ENCODE results near the gene EARS2. TPM values are rescaled to one million over a fixed set of nuclear protein-coding genes. Genes with fewer than 3 reads are reported as not detected.

EARS2 gene
- total and polyA plus RNA-seq, 2 donors (not counting 1 experiment from before 2014, with no cell fraction given) = 27.3 to 40.3 TPM

DNA sequence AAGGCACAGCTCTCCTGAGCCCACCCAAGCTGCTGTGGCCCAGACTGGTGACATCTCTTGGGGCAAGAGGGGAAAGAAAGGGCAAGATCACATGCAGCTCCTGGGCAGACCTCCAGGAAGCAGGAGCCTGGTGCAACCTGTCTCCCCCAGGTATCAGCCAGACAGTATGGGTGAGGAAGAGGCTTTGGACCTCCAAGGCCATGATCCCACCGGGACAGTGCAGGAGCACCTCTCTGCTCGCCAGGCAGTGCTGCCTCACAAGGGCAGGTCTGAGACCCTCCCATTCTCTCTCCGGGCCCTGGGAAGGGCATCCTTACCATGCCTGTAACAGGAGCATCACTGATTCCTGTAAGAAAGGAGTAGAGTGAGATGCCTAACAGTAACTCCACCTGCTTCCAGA is 78.6 kb downstream of the EARS2 start:
- Histone ChIP-seq H3K27me3 (ENCODE audit: control insufficient read depth, insufficient read depth, low read length) (no peaks in the 10 kb centered on the region), H3K36me3 (ENCODE audit: control insufficient read depth, insufficient read depth, low read length) (peaks cover 22% of the 10 kb centered on the region), H3K4me1 (ENCODE audit: control insufficient read depth, extremely low read depth, insufficient read depth, low read length) (no peaks in the 10 kb centered on the region), H2AFZ (ENCODE audit: low read length) (no peak overlapping the region), H3K27ac (ENCODE audit: insufficient read depth, low read length) (no peak overlapping the region), H3K9ac (ENCODE audit: insufficient read depth, low read length) (no peak overlapping the region), H3K4me3 (replicated peaks in 1 of 4; ENCODE audit: control extremely low read depth in 1 of 4, insufficient read depth in 1 of 4, low read depth in 3 of 4, low read length in 4 of 4) (no peak overlapping the region), H4K20me1 (ENCODE audit: control insufficient read depth, extremely low read depth, insufficient read depth, low read length) (no peaks in the 10 kb centered on the region), H3K79me2 (ENCODE audit: control insufficient read depth, insufficient read depth, low read length) (no peaks in the 10 kb centered on the region), H3K4me2 (ENCODE audit: extremely low read depth, insufficient read depth, low read length) (no peak overlapping the region), H3K9me3 (ENCODE audit: control insufficient read depth, insufficient read depth, low read depth, low read length) (no peaks in the 10 kb centered on the region)
- TF ChIP-seq, protein P1, sequence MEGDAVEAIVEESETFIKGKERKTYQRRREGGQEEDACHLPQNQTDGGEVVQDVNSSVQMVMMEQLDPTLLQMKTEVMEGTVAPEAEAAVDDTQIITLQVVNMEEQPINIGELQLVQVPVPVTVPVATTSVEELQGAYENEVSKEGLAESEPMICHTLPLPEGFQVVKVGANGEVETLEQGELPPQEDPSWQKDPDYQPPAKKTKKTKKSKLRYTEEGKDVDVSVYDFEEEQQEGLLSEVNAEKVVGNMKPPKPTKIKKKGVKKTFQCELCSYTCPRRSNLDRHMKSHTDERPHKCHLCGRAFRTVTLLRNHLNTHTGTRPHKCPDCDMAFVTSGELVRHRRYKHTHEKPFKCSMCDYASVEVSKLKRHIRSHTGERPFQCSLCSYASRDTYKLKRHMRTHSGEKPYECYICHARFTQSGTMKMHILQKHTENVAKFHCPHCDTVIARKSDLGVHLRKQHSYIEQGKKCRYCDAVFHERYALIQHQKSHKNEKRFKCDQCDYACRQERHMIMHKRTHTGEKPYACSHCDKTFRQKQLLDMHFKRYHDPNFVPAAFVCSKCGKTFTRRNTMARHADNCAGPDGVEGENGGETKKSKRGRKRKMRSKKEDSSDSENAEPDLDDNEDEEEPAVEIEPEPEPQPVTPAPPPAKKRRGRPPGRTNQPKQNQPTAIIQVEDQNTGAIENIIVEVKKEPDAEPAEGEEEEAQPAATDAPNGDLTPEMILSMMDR (conservative IDR thresholded peaks at IDR 0.05 in 1 of 2, IDR thresholded peaks at IDR 0.05 in 1 of 2; ENCODE audit: low read depth in 1 of 2, low read length in 2 of 2) = no peak
- TF ChIP-seq EZH2 (IDR thresholded peaks at IDR 0.05; ENCODE audit: low read length, missing control alignments) = no peak
- no peak for DNase-seq (ENCODE audit: low read depth in 2 of 2)

DNA sequence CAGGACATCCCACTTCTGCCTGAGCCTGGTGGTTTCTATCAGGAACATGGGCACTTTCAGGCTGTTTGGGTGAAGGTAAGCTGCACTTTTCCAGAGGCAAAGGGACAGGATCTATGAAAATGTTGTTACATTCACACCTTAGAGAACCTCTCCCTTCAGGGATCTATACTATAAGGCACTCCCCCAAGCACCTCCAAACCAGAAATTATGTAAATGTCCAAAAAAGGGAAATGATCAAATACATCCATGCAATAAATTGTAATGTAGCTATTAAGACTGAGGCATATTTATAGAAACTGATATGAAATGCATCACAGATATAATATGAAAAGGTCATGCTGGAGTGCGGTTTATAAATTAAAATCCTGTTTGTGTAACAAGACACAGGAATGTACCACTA is 80.9 kb downstream of the EARS2 start:
- H2AFZ ChIP-seq (ENCODE audit: low read length) = no peak overlapping the region

More for the DNA sequence above, 80.9 kb downstream of the EARS2 start:
- H3K27me3 ChIP-seq (ENCODE audit: control insufficient read depth, insufficient read depth, low read length) = no peaks in the 10 kb centered on the region
- no peaks in the 10 kb centered on the region for H3K79me2 ChIP-seq (ENCODE audit: control insufficient read depth, insufficient read depth, low read length)
- H3K4me2 ChIP-seq (ENCODE audit: extremely low read depth, insufficient read depth, low read length) = no peak overlapping the region
- no peak for DNase-seq (ENCODE audit: low read depth in 2 of 2)
- H3K4me3 ChIP-seq (replicated peaks in 1 of 4; ENCODE audit: control extremely low read depth in 1 of 4, insufficient read depth in 1 of 4, low read depth in 3 of 4, low read length in 4 of 4) = no peak overlapping the region
- no peaks in the 10 kb centered on the region for H3K9me3 ChIP-seq (ENCODE audit: control insufficient read depth, insufficient read depth, low read depth, low read length)
- H3K4me1 ChIP-seq (ENCODE audit: control insufficient read depth, extremely low read depth, insufficient read depth, low read length) = no peaks in the 10 kb centered on the region
- no peak for TF ChIP-seq EZH2 (IDR thresholded peaks at IDR 0.05; ENCODE audit: low read length, missing control alignments)
- TF ChIP-seq, protein P1 (conservative IDR thresholded peaks at IDR 0.05 in 1 of 2, IDR thresholded peaks at IDR 0.05 in 1 of 2; ENCODE audit: low read depth in 1 of 2, low read length in 2 of 2) = no peak
- no peaks in the 10 kb centered on the region for H4K20me1 ChIP-seq (ENCODE audit: control insufficient read depth, extremely low read depth, insufficient read depth, low read length)
- no peak overlapping the region for H3K27ac ChIP-seq (ENCODE audit: insufficient read depth, low read length)
- no peak overlapping the region for H3K9ac ChIP-seq (ENCODE audit: insufficient read depth, low read length)
- H3K36me3 ChIP-seq (ENCODE audit: control insufficient read depth, insufficient read depth, low read length) = peaks cover 14% of the 10 kb centered on the region

Other genes with a start within 250 kb of the EARS2 start
- 10.8 and 17.5 TPM in 2 replicates for gene COG7, start 104.2 kb downstream of the EARS2 start, total RNA-seq
- gene COG7, start 104.2 kb downstream of the EARS2 start, polyA plus RNA-seq = 20.6 and 20.9 TPM in 2 replicates
- gene GGA2, start 46.9 kb downstream of the EARS2 start, total RNA-seq = 19.5 and 22.9 TPM in 2 replicates
- gene GGA2, start 46.9 kb downstream of the EARS2 start, polyA plus RNA-seq = 29.6 and 34.7 TPM in 2 replicates
- gene UBFD1, start 377 bp upstream of the EARS2 start, total RNA-seq = 68.8 and 101 TPM in 2 replicates
- gene UBFD1, start 377 bp upstream of the EARS2 start, polyA plus RNA-seq = 59.6 and 66.6 TPM in 2 replicates
- gene NDUFAB1, start 39.0 kb upstream of the EARS2 start, total RNA-seq = 76.3 and 98.4 TPM in 2 replicates
- 105 and 127 TPM in 2 replicates for gene NDUFAB1, start 39.0 kb upstream of the EARS2 start, polyA plus RNA-seq
- gene PALB2, start 84.0 kb upstream of the EARS2 start, total RNA-seq = 8.1 and 9.2 TPM in 2 replicates
- 7.7 and 7.9 TPM in 2 replicates for gene PALB2, start 84.0 kb upstream of the EARS2 start, polyA plus RNA-seq
- 28.8 and 39.6 TPM in 2 replicates for gene DCTN5, start 84.1 kb upstream of the EARS2 start, total RNA-seq
- 96.7 and 118 TPM in 2 replicates for gene DCTN5, start 84.1 kb upstream of the EARS2 start, polyA plus RNA-seq
- gene PLK1, start 121.5 kb upstream of the EARS2 start, total RNA-seq = 0.77 and 6.3 TPM in 2 replicates
- 16.2 and 84.4 TPM in 2 replicates for gene PLK1, start 121.5 kb upstream of the EARS2 start, polyA plus RNA-seq
- under 0.01 and 0.83 TPM in 2 replicates for gene ERN2, start 155.9 kb upstream of the EARS2 start, total RNA-seq
- 0.07 TPM in 1 of 2 replicates, not detected in the other for gene ERN2, start 155.9 kb upstream of the EARS2 start, polyA plus RNA-seq
- not detected in 2 replicates for gene CHP2, start 197.7 kb upstream of the EARS2 start, total RNA-seq
- not detected in 2 replicates for gene CHP2, start 197.7 kb upstream of the EARS2 start, polyA plus RNA-seq

Data from fibroblast of lung (primary cell).